HepG2 (cell line): ENCODE data around the gene ZNF8. TPM values are rescaled to one million over a fixed set of nuclear protein-coding genes. Genes with fewer than 3 reads are reported as not detected.
A peak's percentile ranks its signal among the peaks of the same experiment; 100 is the strongest.

Source experiments
- DPF2 ChIP-seq: sonication (generic); formaldehyde crosslinking; IDR thresholded peaks from 2 replicates; pipeline ENCODE4 v1.4.0; 2020; ENCODE audit warnings: mild to moderate bottlenecking, low read depth, missing genetic modification reagents, borderline replicate concordance
- MEF2D ChIP-seq: sonication (generic); formaldehyde crosslinking; IDR thresholded peaks from 2 replicates; pipeline ENCODE4 v1.5.1; 2020; ENCODE audit warnings: mild to moderate bottlenecking, missing genetic modification reagents
- MIER3 ChIP-seq: IDR thresholded peaks from 2 replicates; pipeline ENCODE4 v1.6.1; 2016; ENCODE audit warnings: missing compliant biosample characterization, borderline replicate concordance
- PHF20 ChIP-seq: sonication (generic); formaldehyde crosslinking; IDR thresholded peaks from 2 replicates; pipeline ENCODE4 v1.5.0; 2020; ENCODE audit warnings: mild to moderate bottlenecking, missing genetic modification reagents
- SIN3A ChIP-seq: IDR thresholded peaks from 2 replicates; pipeline ENCODE4 v1.6.1; 2011; ENCODE audit warnings: low read depth, mild to moderate bottlenecking, control low read depth, low read length, borderline replicate concordance
- ZNF256 ChIP-seq: sonication (generic); formaldehyde crosslinking; conservative IDR thresholded peaks from 2 replicates; pipeline ENCODE4 v1.4.0; 2020; ENCODE audit warnings: missing genetic modification reagents
- ZNF589 ChIP-seq: sonication (generic); formaldehyde crosslinking; conservative IDR thresholded peaks from 2 replicates; pipeline ENCODE4 v1.8.0; 2022; ENCODE audit warnings: mild to moderate bottlenecking, moderate library complexity, missing genetic modification reagents
- ZNF616 ChIP-seq: sonication (generic); formaldehyde crosslinking; IDR thresholded peaks from 2 replicates; pipeline ENCODE4 v1.5.0; 2020; ENCODE audit warnings: low read depth, mild to moderate bottlenecking, missing genetic modification reagents
- ZNF781 ChIP-seq: sonication (generic); formaldehyde crosslinking; IDR thresholded peaks from 2 replicates; pipeline ENCODE4 v1.5.1; 2020; ENCODE audit warnings: borderline replicate concordance, mild to moderate bottlenecking, missing genetic modification reagents; ENCODE audit errors: not compliant biosample characterization
- polyA plus RNA-seq, 8 experiments: library from polyadenylated mRNA; depleted of rRNA in 3 of 8; stranded (reverse) in 7 of 8; unstranded in 1 of 8; fragments of >200 nt; fragmentation: Illumina TruSeq in 4 of 8; extraction: Trizol in 4 of 8; gene quantifications; 2 replicates each; pipeline versions ENCODE4 v1.2.1 to v1.2.3, GENCODE V29; 2011 to 2016; ENCODE audit warnings: low read depth in 4 of 8, missing spikeins in 1 of 8, mixed read lengths in 1 of 8; ENCODE audit not compliant: insufficient read depth in 1 of 8
- total RNA-seq, 5 experiments: library from RNA; depleted of rRNA; stranded (reverse); fragments of >200 nt; fragmentation: Illumina TruSeq; extraction: Trizol; gene quantifications; 2 replicates each; pipeline ENCODE4 v1.2.3, GENCODE V29; 2016; ENCODE audit warnings: low read depth in 1 of 5
- TF ChIP-seq, protein P1 (sequence below): sonication (generic); formaldehyde crosslinking; IDR thresholded peaks from 2 replicates; pipeline ENCODE4 v1.8.0; 2022; ENCODE audit warnings: mild to moderate bottlenecking, missing genetic modification reagents
- TF ChIP-seq, protein P2 (sequence below): sonication (generic); formaldehyde crosslinking; conservative IDR thresholded peaks from 2 replicates; pipeline ENCODE4 v1.8.0; 2022; ENCODE audit warnings: missing genetic modification reagents
- TF ChIP-seq, protein P3 (sequence below): sonication (generic); formaldehyde crosslinking; IDR thresholded peaks from 2 replicates; pipeline ENCODE4 v1.4.0; 2020; ENCODE audit warnings: missing genetic modification reagents
- TF ChIP-seq, protein P4 (sequence below): sonication (generic); formaldehyde crosslinking; conservative IDR thresholded peaks from 2 replicates; pipeline ENCODE4 v1.4.0; 2020; ENCODE audit warnings: mild to moderate bottlenecking, missing genetic modification reagents, moderate library complexity
- TF ChIP-seq, protein P5 (sequence below): sonication (generic); formaldehyde crosslinking; IDR thresholded peaks from 2 replicates; pipeline ENCODE4 v1.8.1; 2022; ENCODE audit warnings: low read depth, mild to moderate bottlenecking, missing genetic modification reagents
- TF ChIP-seq, protein P6 (sequence below): sonication (generic); formaldehyde crosslinking; IDR thresholded peaks from 2 replicates; pipeline ENCODE4 v1.5.1; 2020; ENCODE audit warnings: missing genetic modification reagents, mild to moderate bottlenecking, borderline replicate concordance

Gene ZNF8
- total and polyA plus RNA-seq, 2 of the 13 experiments (the other 11 are each of a cell fraction or from before 2014, with no cell fraction given) = 3.1 to 3.3 TPM

DNA sequence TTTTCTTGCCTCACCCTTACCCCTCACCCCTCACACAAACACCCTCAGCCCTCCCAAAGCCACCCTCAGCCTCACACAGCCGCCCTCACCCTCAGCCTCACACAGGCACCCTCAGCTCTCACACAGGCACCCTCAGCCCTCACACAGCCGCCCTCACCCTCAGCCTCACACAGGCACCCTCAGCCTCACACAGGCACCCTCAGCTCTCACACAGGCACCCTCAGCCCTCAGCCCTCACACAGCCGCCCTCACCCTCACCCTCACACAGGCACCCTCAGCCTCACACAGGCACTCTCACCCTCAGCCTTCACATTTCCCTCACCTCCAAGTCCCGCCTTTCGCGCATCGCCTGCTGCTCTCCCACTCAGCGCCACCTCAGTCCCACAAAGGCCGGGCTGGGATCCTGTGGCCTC lies 47.8 kb downstream of the ZNF8 start (continued):
- TF ChIP-seq, protein P1, sequence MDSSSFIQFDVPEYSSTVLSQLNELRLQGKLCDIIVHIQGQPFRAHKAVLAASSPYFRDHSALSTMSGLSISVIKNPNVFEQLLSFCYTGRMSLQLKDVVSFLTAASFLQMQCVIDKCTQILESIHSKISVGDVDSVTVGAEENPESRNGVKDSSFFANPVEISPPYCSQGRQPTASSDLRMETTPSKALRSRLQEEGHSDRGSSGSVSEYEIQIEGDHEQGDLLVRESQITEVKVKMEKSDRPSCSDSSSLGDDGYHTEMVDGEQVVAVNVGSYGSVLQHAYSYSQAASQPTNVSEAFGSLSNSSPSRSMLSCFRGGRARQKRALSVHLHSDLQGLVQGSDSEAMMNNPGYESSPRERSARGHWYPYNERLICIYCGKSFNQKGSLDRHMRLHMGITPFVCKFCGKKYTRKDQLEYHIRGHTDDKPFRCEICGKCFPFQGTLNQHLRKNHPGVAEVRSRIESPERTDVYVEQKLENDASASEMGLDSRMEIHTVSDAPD = 0 out of 2 replicates have a peak, but pooled peaks have one; percentile 36
- TF ChIP-seq DPF2 (CRISPR knock-in tag) (no peak), ZNF256 (CRISPR knock-in tag) (no peak), ZNF616 (CRISPR knock-in tag) (no peak; the same call in 1 of the 2 replicates), ZNF589 (CRISPR knock-in tag) (no peak), ZNF781 (CRISPR knock-in tag) (peak; percentile 53), SIN3A (no peak), PHF20 (CRISPR knock-in tag) (no peak), MIER3 (CRISPR knock-in tag) (no peak), MEF2D (CRISPR knock-in tag) (no peak)
- TF ChIP-seq, protein P2, sequence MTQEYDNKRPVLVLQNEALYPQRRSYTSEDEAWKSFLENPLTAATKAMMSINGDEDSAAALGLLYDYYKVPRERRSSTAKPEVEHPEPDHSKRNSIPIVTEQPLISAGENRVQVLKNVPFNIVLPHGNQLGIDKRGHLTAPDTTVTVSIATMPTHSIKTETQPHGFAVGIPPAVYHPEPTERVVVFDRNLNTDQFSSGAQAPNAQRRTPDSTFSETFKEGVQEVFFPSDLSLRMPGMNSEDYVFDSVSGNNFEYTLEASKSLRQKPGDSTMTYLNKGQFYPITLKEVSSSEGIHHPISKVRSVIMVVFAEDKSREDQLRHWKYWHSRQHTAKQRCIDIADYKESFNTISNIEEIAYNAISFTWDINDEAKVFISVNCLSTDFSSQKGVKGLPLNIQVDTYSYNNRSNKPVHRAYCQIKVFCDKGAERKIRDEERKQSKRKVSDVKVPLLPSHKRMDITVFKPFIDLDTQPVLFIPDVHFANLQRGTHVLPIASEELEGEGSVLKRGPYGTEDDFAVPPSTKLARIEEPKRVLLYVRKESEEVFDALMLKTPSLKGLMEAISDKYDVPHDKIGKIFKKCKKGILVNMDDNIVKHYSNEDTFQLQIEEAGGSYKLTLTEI = no peak
- TF ChIP-seq, protein P3, sequence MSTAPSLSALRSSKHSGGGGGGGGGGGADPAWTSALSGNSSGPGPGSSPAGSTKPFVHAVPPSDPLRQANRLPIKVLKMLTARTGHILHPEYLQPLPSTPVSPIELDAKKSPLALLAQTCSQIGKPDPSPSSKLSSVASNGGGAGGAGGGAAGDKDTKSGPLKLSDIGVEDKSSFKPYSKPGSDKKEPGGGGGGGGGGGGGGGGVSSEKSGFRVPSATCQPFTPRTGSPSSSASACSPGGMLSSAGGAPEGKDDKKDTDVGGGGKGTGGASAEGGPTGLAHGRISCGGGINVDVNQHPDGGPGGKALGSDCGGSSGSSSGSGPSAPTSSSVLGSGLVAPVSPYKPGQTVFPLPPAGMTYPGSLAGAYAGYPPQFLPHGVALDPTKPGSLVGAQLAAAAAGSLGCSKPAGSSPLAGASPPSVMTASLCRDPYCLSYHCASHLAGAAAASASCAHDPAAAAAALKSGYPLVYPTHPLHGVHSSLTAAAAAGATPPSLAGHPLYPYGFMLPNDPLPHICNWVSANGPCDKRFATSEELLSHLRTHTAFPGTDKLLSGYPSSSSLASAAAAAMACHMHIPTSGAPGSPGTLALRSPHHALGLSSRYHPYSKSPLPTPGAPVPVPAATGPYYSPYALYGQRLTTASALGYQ (CRISPR knock-in tag) = no peak
- TF ChIP-seq, protein P4, sequence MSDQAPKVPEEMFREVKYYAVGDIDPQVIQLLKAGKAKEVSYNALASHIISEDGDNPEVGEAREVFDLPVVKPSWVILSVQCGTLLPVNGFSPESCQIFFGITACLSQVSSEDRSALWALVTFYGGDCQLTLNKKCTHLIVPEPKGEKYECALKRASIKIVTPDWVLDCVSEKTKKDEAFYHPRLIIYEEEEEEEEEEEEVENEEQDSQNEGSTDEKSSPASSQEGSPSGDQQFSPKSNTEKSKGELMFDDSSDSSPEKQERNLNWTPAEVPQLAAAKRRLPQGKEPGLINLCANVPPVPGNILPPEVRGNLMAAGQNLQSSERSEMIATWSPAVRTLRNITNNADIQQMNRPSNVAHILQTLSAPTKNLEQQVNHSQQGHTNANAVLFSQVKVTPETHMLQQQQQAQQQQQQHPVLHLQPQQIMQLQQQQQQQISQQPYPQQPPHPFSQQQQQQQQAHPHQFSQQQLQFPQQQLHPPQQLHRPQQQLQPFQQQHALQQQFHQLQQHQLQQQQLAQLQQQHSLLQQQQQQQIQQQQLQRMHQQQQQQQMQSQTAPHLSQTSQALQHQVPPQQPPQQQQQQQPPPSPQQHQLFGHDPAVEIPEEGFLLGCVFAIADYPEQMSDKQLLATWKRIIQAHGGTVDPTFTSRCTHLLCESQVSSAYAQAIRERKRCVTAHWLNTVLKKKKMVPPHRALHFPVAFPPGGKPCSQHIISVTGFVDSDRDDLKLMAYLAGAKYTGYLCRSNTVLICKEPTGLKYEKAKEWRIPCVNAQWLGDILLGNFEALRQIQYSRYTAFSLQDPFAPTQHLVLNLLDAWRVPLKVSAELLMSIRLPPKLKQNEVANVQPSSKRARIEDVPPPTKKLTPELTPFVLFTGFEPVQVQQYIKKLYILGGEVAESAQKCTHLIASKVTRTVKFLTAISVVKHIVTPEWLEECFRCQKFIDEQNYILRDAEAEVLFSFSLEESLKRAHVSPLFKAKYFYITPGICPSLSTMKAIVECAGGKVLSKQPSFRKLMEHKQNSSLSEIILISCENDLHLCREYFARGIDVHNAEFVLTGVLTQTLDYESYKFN = no peak
- TF ChIP-seq, protein P5, sequence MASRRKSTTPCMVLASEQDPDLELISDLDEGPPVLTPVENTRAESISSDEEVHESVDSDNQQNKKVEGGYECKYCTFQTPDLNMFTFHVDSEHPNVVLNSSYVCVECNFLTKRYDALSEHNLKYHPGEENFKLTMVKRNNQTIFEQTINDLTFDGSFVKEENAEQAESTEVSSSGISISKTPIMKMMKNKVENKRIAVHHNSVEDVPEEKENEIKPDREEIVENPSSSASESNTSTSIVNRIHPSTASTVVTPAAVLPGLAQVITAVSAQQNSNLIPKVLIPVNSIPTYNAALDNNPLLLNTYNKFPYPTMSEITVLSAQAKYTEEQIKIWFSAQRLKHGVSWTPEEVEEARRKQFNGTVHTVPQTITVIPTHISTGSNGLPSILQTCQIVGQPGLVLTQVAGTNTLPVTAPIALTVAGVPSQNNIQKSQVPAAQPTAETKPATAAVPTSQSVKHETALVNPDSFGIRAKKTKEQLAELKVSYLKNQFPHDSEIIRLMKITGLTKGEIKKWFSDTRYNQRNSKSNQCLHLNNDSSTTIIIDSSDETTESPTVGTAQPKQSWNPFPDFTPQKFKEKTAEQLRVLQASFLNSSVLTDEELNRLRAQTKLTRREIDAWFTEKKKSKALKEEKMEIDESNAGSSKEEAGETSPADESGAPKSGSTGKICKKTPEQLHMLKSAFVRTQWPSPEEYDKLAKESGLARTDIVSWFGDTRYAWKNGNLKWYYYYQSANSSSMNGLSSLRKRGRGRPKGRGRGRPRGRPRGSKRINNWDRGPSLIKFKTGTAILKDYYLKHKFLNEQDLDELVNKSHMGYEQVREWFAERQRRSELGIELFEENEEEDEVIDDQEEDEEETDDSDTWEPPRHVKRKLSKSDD (CRISPR knock-in tag) = no peak
- TF ChIP-seq, protein P6, sequence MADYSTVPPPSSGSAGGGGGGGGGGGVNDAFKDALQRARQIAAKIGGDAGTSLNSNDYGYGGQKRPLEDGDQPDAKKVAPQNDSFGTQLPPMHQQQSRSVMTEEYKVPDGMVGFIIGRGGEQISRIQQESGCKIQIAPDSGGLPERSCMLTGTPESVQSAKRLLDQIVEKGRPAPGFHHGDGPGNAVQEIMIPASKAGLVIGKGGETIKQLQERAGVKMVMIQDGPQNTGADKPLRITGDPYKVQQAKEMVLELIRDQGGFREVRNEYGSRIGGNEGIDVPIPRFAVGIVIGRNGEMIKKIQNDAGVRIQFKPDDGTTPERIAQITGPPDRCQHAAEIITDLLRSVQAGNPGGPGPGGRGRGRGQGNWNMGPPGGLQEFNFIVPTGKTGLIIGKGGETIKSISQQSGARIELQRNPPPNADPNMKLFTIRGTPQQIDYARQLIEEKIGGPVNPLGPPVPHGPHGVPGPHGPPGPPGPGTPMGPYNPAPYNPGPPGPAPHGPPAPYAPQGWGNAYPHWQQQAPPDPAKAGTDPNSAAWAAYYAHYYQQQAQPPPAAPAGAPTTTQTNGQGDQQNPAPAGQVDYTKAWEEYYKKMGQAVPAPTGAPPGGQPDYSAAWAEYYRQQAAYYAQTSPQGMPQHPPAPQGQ (CRISPR knock-in tag) = no peak
